Fibroblast of upper back skin (primary cell): ENCODE measurements around the gene AOC2.
A peak's percentile ranks its signal among the peaks of the same experiment; 100 is the strongest.

Experiments
- DNase-seq: peaks from one replicate; pipeline ENCODE4 v3.0.0-alpha.2; 2013

AOC2 gene, protein sequence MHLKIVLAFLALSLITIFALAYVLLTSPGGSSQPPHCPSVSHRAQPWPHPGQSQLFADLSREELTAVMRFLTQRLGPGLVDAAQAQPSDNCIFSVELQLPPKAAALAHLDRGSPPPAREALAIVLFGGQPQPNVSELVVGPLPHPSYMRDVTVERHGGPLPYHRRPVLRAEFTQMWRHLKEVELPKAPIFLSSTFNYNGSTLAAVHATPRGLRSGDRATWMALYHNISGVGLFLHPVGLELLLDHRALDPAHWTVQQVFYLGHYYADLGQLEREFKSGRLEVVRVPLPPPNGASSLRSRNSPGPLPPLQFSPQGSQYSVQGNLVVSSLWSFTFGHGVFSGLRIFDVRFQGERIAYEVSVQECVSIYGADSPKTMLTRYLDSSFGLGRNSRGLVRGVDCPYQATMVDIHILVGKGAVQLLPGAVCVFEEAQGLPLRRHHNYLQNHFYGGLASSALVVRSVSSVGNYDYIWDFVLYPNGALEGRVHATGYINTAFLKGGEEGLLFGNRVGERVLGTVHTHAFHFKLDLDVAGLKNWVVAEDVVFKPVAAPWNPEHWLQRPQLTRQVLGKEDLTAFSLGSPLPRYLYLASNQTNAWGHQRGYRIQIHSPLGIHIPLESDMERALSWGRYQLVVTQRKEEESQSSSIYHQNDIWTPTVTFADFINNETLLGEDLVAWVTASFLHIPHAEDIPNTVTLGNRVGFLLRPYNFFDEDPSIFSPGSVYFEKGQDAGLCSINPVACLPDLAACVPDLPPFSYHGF

GRCh38 chr17:42844271-42844670 lies at the start of gene AOC2:
Gene AOC2 (plus strand): TSS chr17:42844580. CDS start chr17:42844627, 47 bp downstream.
- no peak for DNase-seq

DNA sequence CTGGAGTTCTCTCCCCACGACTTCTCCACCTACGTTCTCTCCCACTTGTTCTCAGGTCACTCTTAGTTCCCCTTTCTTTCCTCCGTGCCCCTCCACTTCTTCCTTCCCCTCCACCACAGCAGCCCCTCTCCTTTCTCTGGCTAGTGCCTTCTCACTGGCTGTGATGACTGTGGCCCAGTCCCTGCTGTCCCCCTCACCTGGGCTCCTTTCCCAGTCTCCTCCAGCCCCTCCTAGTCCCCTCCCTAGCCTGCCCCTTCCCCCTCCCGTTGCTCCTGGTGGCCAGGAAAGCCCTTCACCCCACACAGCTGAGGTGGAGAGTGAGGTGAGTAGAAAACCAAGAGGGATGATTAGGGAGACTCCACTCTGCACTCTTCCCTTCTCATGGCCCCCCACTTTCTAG lies 49.3 kb upstream of the AOC2 start:
- no peak for DNase-seq

DNA sequence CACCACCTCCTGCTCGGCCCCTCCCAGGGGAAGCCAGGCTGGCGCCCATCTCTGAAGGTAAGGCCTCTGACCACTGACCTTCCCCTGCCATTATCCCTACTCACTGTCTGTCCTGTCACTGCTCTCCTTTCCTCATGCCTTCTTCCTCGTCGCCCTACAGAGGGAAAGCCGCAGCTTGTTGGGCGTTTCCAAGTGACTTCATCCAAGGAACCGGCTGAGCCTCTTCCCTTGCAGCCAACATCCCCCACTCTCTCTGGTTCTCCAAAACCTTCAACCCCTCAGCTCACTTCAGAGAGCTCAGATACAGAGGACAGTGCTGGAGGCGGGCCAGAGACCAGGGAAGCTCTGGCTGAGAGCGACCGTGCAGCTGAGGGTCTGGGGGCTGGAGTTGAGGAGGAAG lies 48.9 kb upstream of the AOC2 start:
- no peak for DNase-seq

- DNase-seq: no peak
Observed at GRCh38 chr17:42796066-42796758, 48.2 kb upstream of the AOC2 start.

- DNase-seq: no peak
Observed at GRCh38 chr17:42797067-42798007, 47.0 kb upstream of the AOC2 start.

- no peak for DNase-seq
Observed at GRCh38 chr17:42798011-42798382, 46.4 kb upstream of the AOC2 start.

- peak; percentile 86 for DNase-seq
Observed at GRCh38 chr17:42798383-42799380, 45.7 kb upstream of the AOC2 start, which contains the start of the genes CNTD1 and COA3. Gene CNTD1 (plus strand): TSS chr17:42798861. CDS start chr17:42799068, 207 bp downstream. Gene COA3 (minus strand): TSS chr17:42798704. CDS start chr17:42798681, 23 bp downstream.

DNA sequence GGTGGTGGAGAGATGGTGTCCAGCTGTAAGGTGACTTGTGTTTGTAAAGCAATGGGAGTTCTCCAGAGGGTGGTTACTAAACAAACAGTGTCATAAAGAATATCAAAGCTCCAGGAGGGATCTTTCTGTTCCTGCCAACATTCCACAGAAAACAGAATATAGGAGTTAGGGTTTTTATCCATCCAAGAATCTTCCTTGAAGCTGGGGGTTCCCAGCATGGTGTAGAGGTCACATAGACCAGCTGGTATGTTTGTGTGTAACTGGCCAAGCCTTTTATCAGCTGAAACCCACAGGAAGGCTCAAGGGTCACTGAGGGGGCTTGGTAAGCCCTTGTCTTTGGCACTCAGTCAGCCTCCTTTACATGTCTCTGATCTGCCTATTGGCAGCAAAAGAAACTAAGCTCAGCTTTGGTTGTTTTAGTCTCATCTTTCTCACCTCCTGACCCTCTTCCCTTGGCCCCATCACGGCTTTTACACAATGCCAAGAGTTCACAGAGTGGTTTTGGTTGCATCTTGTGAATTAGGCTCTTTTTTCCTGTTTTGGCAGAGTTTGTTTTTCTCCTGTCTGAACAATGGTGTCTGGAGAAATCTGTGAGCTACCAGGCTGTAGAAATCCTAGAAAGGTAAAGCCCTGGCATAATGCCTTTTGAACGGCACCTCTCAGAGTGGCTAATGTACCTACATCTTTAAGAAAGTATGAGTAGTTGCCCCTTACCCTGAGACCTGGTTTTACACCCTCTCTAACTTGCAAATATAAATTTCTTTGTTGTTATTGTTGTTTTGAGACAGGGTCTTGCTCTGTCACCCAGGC lies 41.1 kb upstream of the AOC2 start:
- DNase-seq: no peak

DNA sequence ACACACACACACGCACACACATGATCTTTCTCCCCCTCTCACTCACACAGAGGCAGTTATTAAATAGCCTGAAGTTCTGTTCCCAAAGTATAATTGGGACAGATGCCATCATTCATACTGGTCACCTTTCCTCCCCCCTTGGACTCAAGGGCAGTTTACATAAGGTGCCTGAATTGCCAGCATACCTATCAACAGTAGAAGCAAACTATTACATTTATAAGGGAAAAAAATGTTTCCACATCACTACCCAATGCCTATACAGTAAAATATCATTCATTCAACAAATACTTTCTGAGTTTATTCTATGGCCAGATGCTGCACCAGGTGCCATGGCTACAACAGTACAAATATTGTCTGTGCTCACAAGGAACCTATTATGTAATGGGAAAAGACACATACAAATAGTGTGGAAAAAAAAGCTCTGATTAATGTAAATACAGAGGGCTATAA lies 39.4 kb upstream of the AOC2 start:
- DNase-seq: no peak

DNA sequence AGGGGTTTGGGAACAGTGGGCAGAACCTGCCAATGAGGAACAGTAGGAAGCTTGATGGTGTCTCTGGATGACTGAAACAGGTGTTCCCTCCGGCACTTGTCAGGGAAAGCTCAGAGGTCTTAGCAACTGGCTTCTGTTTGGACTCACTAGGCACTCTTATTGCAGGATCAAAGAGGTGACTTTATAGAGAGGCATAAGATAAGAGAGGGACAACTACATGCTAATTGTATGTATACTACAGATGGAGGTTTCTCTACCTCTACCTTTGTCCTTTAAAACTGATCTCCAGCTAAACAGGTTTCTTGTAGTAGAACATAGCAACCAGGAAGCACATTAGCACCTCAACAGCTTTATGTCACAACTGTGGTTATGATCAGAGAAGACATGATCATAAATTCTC lies 38.1 kb upstream of the AOC2 start:
- no peak for DNase-seq

DNA sequence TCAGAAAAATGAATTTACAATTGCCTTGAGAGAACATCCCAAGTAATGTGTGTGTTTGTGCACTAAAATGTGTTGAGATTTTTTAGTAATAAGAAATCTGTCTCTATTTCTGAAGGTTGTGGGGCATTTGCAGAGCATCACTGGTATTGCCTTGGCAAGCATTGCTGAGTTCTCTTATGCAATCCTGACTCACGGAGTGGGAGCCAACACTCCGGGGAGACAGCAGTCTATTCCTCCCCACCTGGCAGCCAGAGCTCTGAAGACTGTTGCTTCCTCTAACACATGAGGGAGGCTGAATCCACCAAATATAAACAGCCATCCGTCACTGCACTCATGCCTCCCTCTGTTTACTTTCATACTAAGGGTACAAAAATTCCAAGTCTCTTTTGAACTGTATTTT lies 35.1 kb upstream of the AOC2 start:
- DNase-seq: peak; percentile 73

DNA sequence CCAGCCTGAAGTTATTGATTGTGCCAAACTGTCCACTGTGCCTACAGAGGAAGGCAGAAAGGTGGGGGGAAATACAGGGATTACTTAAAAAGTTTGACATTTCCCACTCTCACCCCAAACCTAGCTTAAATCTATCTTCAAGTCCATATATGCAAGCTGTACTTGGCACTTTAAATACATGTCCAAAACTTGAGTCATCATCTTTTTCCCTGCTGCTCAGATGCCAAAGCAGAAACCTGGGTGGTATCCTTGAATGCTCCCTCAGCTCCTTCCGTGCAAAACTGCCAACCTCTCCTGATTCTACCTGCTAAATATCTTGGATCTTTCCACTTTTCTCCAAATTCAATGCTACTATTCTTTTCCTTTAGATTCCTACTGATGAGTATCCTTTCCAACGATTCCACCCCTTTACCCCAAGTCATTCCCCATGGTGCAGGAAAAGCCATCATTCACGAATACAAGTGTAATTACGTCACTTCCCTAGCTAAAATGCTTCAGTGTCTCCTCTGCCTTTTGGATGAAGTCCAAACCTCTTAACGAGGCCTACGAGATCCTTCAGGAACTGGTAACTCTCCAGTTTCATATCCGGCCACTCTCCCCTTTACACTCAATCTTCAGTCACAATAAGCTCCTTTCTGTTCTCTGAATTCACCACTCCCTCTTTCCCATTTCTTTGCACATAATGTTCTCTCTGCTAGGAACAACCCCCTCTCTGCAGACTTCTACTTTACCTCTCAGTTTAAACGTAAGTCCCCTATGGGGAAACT lies 29.6 kb upstream of the AOC2 start:
- DNase-seq: peak; percentile 87

DNA sequence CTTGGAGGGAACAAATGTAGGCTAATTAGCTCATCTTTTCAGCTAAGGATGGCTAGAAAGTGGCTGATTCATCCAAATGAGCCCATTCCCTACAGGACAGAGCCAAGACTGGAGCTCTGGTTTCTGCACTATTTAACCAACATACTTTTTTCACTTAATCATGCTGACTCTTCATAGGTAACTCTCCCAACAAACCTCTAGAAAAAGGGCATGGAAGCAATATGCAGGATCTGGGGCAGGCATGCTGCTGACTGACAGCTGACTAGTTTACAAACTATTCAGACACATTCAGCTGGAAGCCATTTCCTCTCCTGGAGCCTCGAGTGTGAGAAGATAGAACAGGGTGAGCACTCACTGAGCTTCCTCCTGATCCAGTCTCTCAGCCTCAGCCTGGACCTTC lies 26.5 kb upstream of the AOC2 start:
- peak; percentile 82 for DNase-seq

GRCh38 chr17:42818379-42818778 lies 26.0 kb upstream of the AOC2 start:
- DNase-seq: peak; percentile 49

GRCh38 chr17:42819939-42820535 lies 24.3 kb upstream of the AOC2 start:
- DNase-seq: peak; percentile 47

- no peak for DNase-seq
Observed at GRCh38 chr17:42821176-42821575, 23.2 kb upstream of the AOC2 start.

DNA sequence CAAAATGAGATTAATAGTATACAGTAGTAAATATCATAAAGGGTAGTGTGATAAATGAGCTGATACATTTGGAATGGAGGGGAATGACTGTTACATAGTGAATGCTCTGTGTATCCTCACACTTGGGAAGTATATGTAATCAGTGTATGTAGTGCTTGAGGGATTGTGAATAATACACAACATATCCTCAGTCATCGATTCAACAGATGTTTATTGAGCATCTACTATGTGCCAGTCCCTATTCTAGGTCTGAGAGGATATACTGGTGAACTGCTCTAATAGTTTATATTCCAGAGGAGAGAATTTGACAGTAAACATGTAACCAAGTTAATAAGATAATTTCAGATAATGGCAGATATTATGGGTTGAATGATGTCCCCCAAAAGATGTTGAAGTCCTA lies 16.9 kb upstream of the AOC2 start:
- no peak for DNase-seq

DNA sequence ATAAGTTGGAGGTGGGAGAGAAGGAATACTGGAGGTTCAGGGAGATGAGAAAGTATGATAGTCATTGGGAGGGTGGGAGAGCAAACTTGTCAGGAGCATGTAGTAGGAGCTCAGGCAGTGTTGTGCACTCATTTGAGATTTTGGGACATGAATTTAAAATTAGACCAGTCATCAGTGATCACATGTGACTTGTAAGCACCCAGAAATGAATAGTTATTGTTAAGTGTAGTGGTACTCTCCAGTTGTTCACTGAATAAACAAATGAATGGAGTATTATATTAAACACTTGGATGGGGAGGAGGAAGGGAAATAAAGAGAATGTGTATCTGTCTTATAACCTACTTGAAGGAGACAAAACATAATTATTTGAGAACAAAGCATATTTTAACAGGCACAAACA lies 13.4 kb upstream of the AOC2 start:
- DNase-seq: no peak
